ENCODE results near the gene CYREN. TPM values are rescaled to one million over a fixed set of nuclear protein-coding genes. Genes with fewer than 3 reads are reported as not detected.

Gene CYREN
- polyA plus RNA-seq, 2 of the 4 experiments (the other 2 are of a cell fraction): 59.3 to 70.4 TPM

DNA sequence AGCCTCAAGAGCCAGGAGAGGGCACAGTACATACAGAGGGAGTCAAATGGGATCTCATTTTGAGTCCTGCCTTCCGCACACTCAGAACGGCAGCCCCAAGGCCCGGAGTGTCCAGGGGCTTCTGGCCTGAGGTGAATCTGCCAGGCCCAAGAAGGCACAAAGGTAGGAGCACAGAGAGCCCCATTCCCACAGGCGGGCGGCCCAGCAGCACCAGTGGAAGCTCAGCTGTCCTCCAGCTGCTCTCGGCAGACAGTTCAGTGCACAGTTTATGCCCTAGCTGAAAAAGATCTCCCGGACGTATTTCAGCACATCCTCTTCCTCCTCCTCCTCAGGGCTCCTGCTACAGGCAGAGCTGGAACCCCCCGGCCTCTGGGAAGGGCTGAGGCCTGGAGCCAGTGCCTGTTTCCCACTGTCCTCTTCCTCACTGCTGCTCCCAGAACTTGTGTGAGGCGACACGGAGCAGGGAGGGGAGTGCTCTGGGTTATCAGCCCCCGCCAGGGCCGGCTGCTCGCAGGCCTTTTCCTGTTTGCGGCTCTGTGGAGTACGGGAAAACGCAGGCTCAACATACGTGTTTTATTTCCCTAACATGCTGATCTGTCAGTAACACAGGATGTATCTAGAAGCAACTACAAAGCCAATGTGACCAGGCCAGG is 4.0 kb downstream of the CYREN start:
- no peak overlapping the region for H3K4me2 ChIP-seq
- no peak overlapping the region for H3K4me3 ChIP-seq
- ChIA-PET POLR2A (no interaction called here), CTCF (interaction anchor here (0.7 to 1.8 kb wide), 7 partner anchors 9 to 477 kb away, joined by 3 to 6 read pairs (median 5); partner anchors contain the start of gene AGBL3)
- 94% methylated on average over 17 of the region's 18 CpGs for WGBS (ENCODE audit: missing lambda C conversion rate)
- no peak for TF ChIP-seq ZFP36 (IDR thresholded peaks at IDR 0.05; ENCODE audit: borderline replicate concordance, partially characterized antibody)
- TF ChIP-seq, protein P1, sequence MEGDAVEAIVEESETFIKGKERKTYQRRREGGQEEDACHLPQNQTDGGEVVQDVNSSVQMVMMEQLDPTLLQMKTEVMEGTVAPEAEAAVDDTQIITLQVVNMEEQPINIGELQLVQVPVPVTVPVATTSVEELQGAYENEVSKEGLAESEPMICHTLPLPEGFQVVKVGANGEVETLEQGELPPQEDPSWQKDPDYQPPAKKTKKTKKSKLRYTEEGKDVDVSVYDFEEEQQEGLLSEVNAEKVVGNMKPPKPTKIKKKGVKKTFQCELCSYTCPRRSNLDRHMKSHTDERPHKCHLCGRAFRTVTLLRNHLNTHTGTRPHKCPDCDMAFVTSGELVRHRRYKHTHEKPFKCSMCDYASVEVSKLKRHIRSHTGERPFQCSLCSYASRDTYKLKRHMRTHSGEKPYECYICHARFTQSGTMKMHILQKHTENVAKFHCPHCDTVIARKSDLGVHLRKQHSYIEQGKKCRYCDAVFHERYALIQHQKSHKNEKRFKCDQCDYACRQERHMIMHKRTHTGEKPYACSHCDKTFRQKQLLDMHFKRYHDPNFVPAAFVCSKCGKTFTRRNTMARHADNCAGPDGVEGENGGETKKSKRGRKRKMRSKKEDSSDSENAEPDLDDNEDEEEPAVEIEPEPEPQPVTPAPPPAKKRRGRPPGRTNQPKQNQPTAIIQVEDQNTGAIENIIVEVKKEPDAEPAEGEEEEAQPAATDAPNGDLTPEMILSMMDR (IDR thresholded peaks at IDR 0.05): no peak
- no peak for TF ChIP-seq BHLHE40 (IDR thresholded peaks at IDR 0.05; ENCODE audit: low read depth, low read length)
- TF ChIP-seq, protein P2, sequence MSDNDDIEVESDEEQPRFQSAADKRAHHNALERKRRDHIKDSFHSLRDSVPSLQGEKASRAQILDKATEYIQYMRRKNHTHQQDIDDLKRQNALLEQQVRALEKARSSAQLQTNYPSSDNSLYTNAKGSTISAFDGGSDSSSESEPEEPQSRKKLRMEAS (IDR thresholded peaks at IDR 0.05): no peak
- TF ChIP-seq CHD2 (IDR thresholded peaks at IDR 0.05; ENCODE audit: low read length, partially characterized antibody): no peak
- no peak for TF ChIP-seq ZSCAN20 (CRISPR knock-in tag; IDR thresholded peaks at IDR 0.05)
- TF ChIP-seq JUNB (IDR thresholded peaks at IDR 0.05): no peak
- TF ChIP-seq HOXA7 (CRISPR knock-in tag; IDR thresholded peaks at IDR 0.05): no peak
- no peak for TF ChIP-seq FOXS1 (CRISPR knock-in tag; IDR thresholded peaks at IDR 0.05)
- TF ChIP-seq PHF8 (IDR thresholded peaks at IDR 0.05; ENCODE audit: borderline replicate concordance, low read depth): no peak
- no peak for TF ChIP-seq EP300 (IDR thresholded peaks at IDR 0.05)
- no peak for TF ChIP-seq FOSL2 (IDR thresholded peaks at IDR 0.05)
- no peak for TF ChIP-seq FOSL2 (CRISPR knock-in tag; IDR thresholded peaks at IDR 0.05)
- TF ChIP-seq ZC3H11A (IDR thresholded peaks at IDR 0.05): no peak
- TF ChIP-seq, protein P3, sequence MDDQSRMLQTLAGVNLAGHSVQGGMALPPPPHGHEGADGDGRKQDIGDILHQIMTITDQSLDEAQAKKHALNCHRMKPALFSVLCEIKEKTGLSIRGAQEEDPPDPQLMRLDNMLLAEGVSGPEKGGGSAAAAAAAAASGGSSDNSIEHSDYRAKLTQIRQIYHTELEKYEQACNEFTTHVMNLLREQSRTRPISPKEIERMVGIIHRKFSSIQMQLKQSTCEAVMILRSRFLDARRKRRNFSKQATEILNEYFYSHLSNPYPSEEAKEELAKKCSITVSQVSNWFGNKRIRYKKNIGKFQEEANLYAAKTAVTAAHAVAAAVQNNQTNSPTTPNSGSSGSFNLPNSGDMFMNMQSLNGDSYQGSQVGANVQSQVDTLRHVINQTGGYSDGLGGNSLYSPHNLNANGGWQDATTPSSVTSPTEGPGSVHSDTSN (IDR thresholded peaks at IDR 0.05): no peak
- TF ChIP-seq MAZ (IDR thresholded peaks at IDR 0.05; ENCODE audit: borderline replicate concordance, low read depth, low read length): no peak
- TF ChIP-seq HOXB5 (CRISPR knock-in tag; IDR thresholded peaks at IDR 0.05): no peak
- ATAC-seq: no peak
- DNase-seq (ENCODE audit: low read depth in 1 of 2, low spot score in 1 of 2): no peak
- no peak overlapping the region for H3K27ac ChIP-seq
- H3K9me3 ChIP-seq: peaks cover 13% of the 10 kb centered on the region; the same call in 1 of the 3 replicates
- FAIRE-seq: no peak
- H3K4me1 ChIP-seq: peaks cover 13% of the 10 kb centered on the region

DNA sequence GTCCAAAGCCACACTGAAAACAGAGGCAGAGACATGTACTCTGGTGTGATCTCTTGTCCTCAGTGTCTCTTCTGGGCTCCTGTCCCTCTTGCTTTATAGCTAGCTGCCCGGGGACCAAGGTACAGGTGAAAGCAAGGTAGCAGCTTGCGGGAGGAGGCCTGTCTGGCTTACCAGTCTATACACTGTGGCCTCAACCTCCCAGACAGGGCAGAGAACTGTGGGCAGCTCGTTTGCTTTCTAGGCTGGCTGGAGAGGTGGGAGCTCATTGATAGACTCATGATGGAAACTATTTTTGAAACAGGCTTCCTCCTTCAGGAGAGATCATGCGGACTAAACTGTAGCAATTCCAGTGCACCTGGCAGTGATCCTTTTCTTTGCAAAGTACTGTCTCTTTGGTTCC is 4.6 kb downstream of the CYREN start:
- ChIA-PET CTCF (interaction anchor here (0.7 to 1.8 kb wide), 7 partner anchors 9 to 476 kb away, joined by 3 to 6 read pairs (median 5); partner anchors contain the start of gene AGBL3), POLR2A (no interaction called here)
- DNase-seq (ENCODE audit: low read depth in 1 of 2, low spot score in 1 of 2) (no peak), FAIRE-seq (no peak), ATAC-seq (no peak)
- Histone ChIP-seq H3K4me2 (no peak overlapping the region), H3K9me3 (peaks cover 13% of the 10 kb centered on the region; the same call in 1 of the 3 replicates), H3K4me3 (no peak overlapping the region), H3K4me1 (peaks cover 16% of the 10 kb centered on the region), H3K27ac (no peak overlapping the region)
- 85% methylated on average over 4 of the region's 4 CpGs for WGBS (ENCODE audit: missing lambda C conversion rate)
- TF ChIP-seq, protein P4, sequence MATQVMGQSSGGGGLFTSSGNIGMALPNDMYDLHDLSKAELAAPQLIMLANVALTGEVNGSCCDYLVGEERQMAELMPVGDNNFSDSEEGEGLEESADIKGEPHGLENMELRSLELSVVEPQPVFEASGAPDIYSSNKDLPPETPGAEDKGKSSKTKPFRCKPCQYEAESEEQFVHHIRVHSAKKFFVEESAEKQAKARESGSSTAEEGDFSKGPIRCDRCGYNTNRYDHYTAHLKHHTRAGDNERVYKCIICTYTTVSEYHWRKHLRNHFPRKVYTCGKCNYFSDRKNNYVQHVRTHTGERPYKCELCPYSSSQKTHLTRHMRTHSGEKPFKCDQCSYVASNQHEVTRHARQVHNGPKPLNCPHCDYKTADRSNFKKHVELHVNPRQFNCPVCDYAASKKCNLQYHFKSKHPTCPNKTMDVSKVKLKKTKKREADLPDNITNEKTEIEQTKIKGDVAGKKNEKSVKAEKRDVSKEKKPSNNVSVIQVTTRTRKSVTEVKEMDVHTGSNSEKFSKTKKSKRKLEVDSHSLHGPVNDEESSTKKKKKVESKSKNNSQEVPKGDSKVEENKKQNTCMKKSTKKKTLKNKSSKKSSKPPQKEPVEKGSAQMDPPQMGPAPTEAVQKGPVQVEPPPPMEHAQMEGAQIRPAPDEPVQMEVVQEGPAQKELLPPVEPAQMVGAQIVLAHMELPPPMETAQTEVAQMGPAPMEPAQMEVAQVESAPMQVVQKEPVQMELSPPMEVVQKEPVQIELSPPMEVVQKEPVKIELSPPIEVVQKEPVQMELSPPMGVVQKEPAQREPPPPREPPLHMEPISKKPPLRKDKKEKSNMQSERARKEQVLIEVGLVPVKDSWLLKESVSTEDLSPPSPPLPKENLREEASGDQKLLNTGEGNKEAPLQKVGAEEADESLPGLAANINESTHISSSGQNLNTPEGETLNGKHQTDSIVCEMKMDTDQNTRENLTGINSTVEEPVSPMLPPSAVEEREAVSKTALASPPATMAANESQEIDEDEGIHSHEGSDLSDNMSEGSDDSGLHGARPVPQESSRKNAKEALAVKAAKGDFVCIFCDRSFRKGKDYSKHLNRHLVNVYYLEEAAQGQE (IDR thresholded peaks at IDR 0.05): no peak
- TF ChIP-seq MAFK (IDR thresholded peaks at IDR 0.05; ENCODE audit: partially characterized antibody) (no peak), RARB (CRISPR knock-in tag; IDR thresholded peaks at IDR 0.05) (no peak), POLR2A (IDR thresholded peaks at IDR 0.05; ENCODE audit: low read length) (no peak), NR3C1 (IDR thresholded peaks at IDR 0.05) (no peak), KDM5A (IDR thresholded peaks at IDR 0.05) (no peak), EP300 (IDR thresholded peaks at IDR 0.05) (no peak), MYC (IDR thresholded peaks at IDR 0.05; ENCODE audit: borderline replicate concordance, low read length) (no peak), EHMT2 (IDR thresholded peaks at IDR 0.05; ENCODE audit: low read depth) (no peak), CBX2 (IDR thresholded peaks at IDR 0.05; ENCODE audit: borderline replicate concordance, low read depth) (no peak)
- TF ChIP-seq, protein P5, sequence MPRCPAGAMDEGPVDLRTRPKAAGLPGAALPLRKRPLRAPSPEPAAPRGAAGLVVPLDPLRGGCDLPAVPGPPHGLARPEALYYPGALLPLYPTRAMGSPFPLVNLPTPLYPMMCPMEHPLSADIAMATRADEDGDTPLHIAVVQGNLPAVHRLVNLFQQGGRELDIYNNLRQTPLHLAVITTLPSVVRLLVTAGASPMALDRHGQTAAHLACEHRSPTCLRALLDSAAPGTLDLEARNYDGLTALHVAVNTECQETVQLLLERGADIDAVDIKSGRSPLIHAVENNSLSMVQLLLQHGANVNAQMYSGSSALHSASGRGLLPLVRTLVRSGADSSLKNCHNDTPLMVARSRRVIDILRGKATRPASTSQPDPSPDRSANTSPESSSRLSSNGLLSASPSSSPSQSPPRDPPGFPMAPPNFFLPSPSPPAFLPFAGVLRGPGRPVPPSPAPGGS (IDR thresholded peaks at IDR 0.05): no peak
- TF ChIP-seq, protein P6, sequence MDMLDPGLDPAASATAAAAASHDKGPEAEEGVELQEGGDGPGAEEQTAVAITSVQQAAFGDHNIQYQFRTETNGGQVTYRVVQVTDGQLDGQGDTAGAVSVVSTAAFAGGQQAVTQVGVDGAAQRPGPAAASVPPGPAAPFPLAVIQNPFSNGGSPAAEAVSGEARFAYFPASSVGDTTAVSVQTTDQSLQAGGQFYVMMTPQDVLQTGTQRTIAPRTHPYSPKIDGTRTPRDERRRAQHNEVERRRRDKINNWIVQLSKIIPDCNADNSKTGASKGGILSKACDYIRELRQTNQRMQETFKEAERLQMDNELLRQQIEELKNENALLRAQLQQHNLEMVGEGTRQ (IDR thresholded peaks at IDR 0.05): no peak
- TF ChIP-seq, protein P7, sequence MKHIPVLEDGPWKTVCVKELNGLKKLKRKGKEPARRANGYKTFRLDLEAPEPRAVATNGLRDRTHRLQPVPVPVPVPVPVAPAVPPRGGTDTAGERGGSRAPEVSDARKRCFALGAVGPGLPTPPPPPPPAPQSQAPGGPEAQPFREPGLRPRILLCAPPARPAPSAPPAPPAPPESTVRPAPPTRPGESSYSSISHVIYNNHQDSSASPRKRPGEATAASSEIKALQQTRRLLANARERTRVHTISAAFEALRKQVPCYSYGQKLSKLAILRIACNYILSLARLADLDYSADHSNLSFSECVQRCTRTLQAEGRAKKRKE (CRISPR knock-in tag; IDR thresholded peaks at IDR 0.05; ENCODE audit: low read depth): no peak

Data from A549 (cell line).